ENCODE data around the gene TOMM20.

Gene TOMM20

GRCh38 chr1:235152235-235152634 lies 23.6 kb upstream of the TOMM20 start:
- H3K27ac Mint-ChIP-seq: no peak overlapping the region
- H3K4me3 Mint-ChIP-seq: no peak overlapping the region
- H3K36me3 Mint-ChIP-seq (ENCODE audit: low read depth): peaks cover 71% of the 10 kb centered on the region
- no peaks in the 10 kb centered on the region for H3K4me1 Mint-ChIP-seq (ENCODE audit: low read depth)
- intact Hi-C loops (cut with micrococcal nuclease): no loop called here
- no peaks in the 10 kb centered on the region for H3K9me3 Mint-ChIP-seq
- H3K27me3 Mint-ChIP-seq: no peaks in the 10 kb centered on the region

- intact Hi-C loops (cut with micrococcal nuclease): no loop called here
- Mint-ChIP-seq H3K27me3 (no peaks in the 10 kb centered on the region), H3K36me3 (ENCODE audit: low read depth) (peaks cover 81% of the 10 kb centered on the region), H3K4me3 (no peak overlapping the region), H3K27ac (no peak overlapping the region), H3K9me3 (no peaks in the 10 kb centered on the region), H3K4me1 (ENCODE audit: low read depth) (no peaks in the 10 kb centered on the region)
These were observed 22.4 kb upstream of the TOMM20 start for GRCh38 chr1:235151033-235151432.

GRCh38 chr1:235149824-235150223 lies 21.2 kb upstream of the TOMM20 start:
- Mint-ChIP-seq H3K27me3 (no peaks in the 10 kb centered on the region), H3K4me1 (ENCODE audit: low read depth) (no peaks in the 10 kb centered on the region), H3K36me3 (ENCODE audit: low read depth) (peaks cover 90% of the 10 kb centered on the region), H3K4me3 (no peak overlapping the region), H3K9me3 (no peaks in the 10 kb centered on the region), H3K27ac (no peak overlapping the region)
- intact Hi-C loops (cut with micrococcal nuclease): no loop called here

- Mint-ChIP-seq H3K27ac (no peak overlapping the region), H3K4me3 (no peak overlapping the region), H3K4me1 (ENCODE audit: low read depth) (no peaks in the 10 kb centered on the region), H3K9me3 (no peaks in the 10 kb centered on the region), H3K27me3 (no peaks in the 10 kb centered on the region), H3K36me3 (ENCODE audit: low read depth) (peaks cover 93% of the 10 kb centered on the region)
- intact Hi-C loops (cut with micrococcal nuclease): no loop called here
These were observed 18.6 kb upstream of the TOMM20 start for GRCh38 chr1:235147269-235147668.

GRCh38 chr1:235145639-235146038 lies 17.0 kb upstream of the TOMM20 start:
- intact Hi-C loops (cut with micrococcal nuclease): no loop called here
- Mint-ChIP-seq H3K4me3 (no peak overlapping the region), H3K36me3 (ENCODE audit: low read depth) (peaks cover 97% of the 10 kb centered on the region), H3K27ac (no peak overlapping the region), H3K27me3 (no peaks in the 10 kb centered on the region), H3K4me1 (ENCODE audit: low read depth) (no peaks in the 10 kb centered on the region), H3K9me3 (no peaks in the 10 kb centered on the region)

GRCh38 chr1:235142991-235143390 lies 14.4 kb upstream of the TOMM20 start:
- Mint-ChIP-seq H3K4me3 (no peak overlapping the region), H3K36me3 (ENCODE audit: low read depth) (peaks cover 97% of the 10 kb centered on the region), H3K9me3 (no peaks in the 10 kb centered on the region), H3K27ac (no peak overlapping the region), H3K27me3 (no peaks in the 10 kb centered on the region), H3K4me1 (ENCODE audit: low read depth) (no peaks in the 10 kb centered on the region)
- intact Hi-C loops (cut with micrococcal nuclease): no loop called here

- peaks cover 99% of the 10 kb centered on the region for H3K36me3 Mint-ChIP-seq (ENCODE audit: low read depth)
These were observed 10.7 kb upstream of the TOMM20 start for GRCh38 chr1:235139315-235139714.

GRCh38 chr1:235138821-235139220 lies 10.2 kb upstream of the TOMM20 start:
- Mint-ChIP-seq H3K9me3 (no peaks in the 10 kb centered on the region), H3K4me3 (no peak overlapping the region), H3K36me3 (ENCODE audit: low read depth) (peaks cover 99% of the 10 kb centered on the region), H3K27me3 (no peaks in the 10 kb centered on the region), H3K4me1 (ENCODE audit: low read depth) (peaks cover 13% of the 10 kb centered on the region), H3K27ac (no peak overlapping the region)
- intact Hi-C loops (cut with micrococcal nuclease): no loop called here

More at GRCh38 chr1:235139315-235139714, 10.7 kb upstream of the TOMM20 start:
- Mint-ChIP-seq H3K4me3 (no peak overlapping the region), H3K27me3 (no peaks in the 10 kb centered on the region), H3K4me1 (ENCODE audit: low read depth) (peaks cover 13% of the 10 kb centered on the region), H3K9me3 (no peaks in the 10 kb centered on the region), H3K27ac (no peak overlapping the region)
- intact Hi-C loops (cut with micrococcal nuclease): no loop called here

GRCh38 chr1:235136111-235136510 lies 7.5 kb upstream of the TOMM20 start:
- intact Hi-C loops (cut with micrococcal nuclease): no loop called here
- H3K36me3 Mint-ChIP-seq (ENCODE audit: low read depth): peaks cover 97% of the 10 kb centered on the region
- H3K4me3 Mint-ChIP-seq: no peak overlapping the region
- no peaks in the 10 kb centered on the region for H3K9me3 Mint-ChIP-seq
- peaks cover 13% of the 10 kb centered on the region for H3K4me1 Mint-ChIP-seq (ENCODE audit: low read depth)
- no peaks in the 10 kb centered on the region for H3K27me3 Mint-ChIP-seq
- peak overlapping the region; percentile 15 for H3K27ac Mint-ChIP-seq

GRCh38 chr1:235134171-235134570 lies 5.5 kb upstream of the TOMM20 start:
- Mint-ChIP-seq H3K36me3 (ENCODE audit: low read depth) (peaks cover 83% of the 10 kb centered on the region), H3K27ac (no peak overlapping the region), H3K9me3 (no peaks in the 10 kb centered on the region), H3K27me3 (no peaks in the 10 kb centered on the region), H3K4me1 (ENCODE audit: low read depth) (peaks cover 22% of the 10 kb centered on the region), H3K4me3 (no peak overlapping the region)
- intact Hi-C loops (cut with micrococcal nuclease): no loop called here

GRCh38 chr1:235133086-235133485 lies 4.4 kb upstream of the TOMM20 start:
- Mint-ChIP-seq H3K36me3 (ENCODE audit: low read depth) (peaks cover 80% of the 10 kb centered on the region), H3K4me3 (no peak overlapping the region), H3K4me1 (ENCODE audit: low read depth) (peaks cover 22% of the 10 kb centered on the region), H3K9me3 (no peaks in the 10 kb centered on the region), H3K27ac (no peak overlapping the region), H3K27me3 (no peaks in the 10 kb centered on the region)
- intact Hi-C loops (cut with micrococcal nuclease): no loop called here

- peaks cover 28% of the 10 kb centered on the region for H3K4me1 Mint-ChIP-seq (ENCODE audit: low read depth)
- no peaks in the 10 kb centered on the region for H3K27me3 Mint-ChIP-seq
- H3K27ac Mint-ChIP-seq: no peak overlapping the region
- no peaks in the 10 kb centered on the region for H3K9me3 Mint-ChIP-seq
- no peak overlapping the region for H3K4me3 Mint-ChIP-seq
- intact Hi-C loops (cut with micrococcal nuclease): no loop called here
- peaks cover 74% of the 10 kb centered on the region for H3K36me3 Mint-ChIP-seq (ENCODE audit: low read depth)
These were observed 3.3 kb upstream of the TOMM20 start for GRCh38 chr1:235131961-235132360.

- no peaks in the 10 kb centered on the region for H3K27me3 Mint-ChIP-seq
- peaks cover 29% of the 10 kb centered on the region for H3K4me1 Mint-ChIP-seq (ENCODE audit: low read depth)
- H3K36me3 Mint-ChIP-seq (ENCODE audit: low read depth): peaks cover 73% of the 10 kb centered on the region
- no peak overlapping the region for H3K4me3 Mint-ChIP-seq
- intact Hi-C loops (cut with micrococcal nuclease): no loop called here
- no peak overlapping the region for H3K27ac Mint-ChIP-seq
- no peaks in the 10 kb centered on the region for H3K9me3 Mint-ChIP-seq
These were observed 2.2 kb upstream of the TOMM20 start for GRCh38 chr1:235130766-235131270.

GRCh38 chr1:235129774-235130570 lies 1.3 kb upstream of the TOMM20 start:
- H3K4me1 Mint-ChIP-seq (ENCODE audit: low read depth): peaks cover 30% of the 10 kb centered on the region
- H3K36me3 Mint-ChIP-seq (ENCODE audit: low read depth): peaks cover 72% of the 10 kb centered on the region
- no peaks in the 10 kb centered on the region for H3K9me3 Mint-ChIP-seq
- no peak overlapping the region for H3K27ac Mint-ChIP-seq
- intact Hi-C loops (cut with micrococcal nuclease): no loop called here
- no peaks in the 10 kb centered on the region for H3K27me3 Mint-ChIP-seq
- no peak overlapping the region for H3K4me3 Mint-ChIP-seq

Data from dendritic cell treated with granulocyte-macrophage colony-stimulating factor and Interleukin-4, amounts not matched to agents 40 ng/mL and 50 ng/mL, for 4 days (primary cell).